HepG2 (cell line): ENCODE results near the gene ACAP3. TPM values are rescaled to one million over a fixed set of nuclear protein-coding genes. Genes with fewer than 3 reads are reported as not detected.

Experiments
- ATAC-seq: fragments of 200-7000 bp; cut with Tn5 transposase; 3 replicates; pipeline ENCODE4 v1.9.1; 2020; ENCODE audit warnings: mild to moderate bottlenecking, moderate library complexity
- BruUV-seq: library from RNA; stranded (reverse); fragments of 400-500 nt; replicated peaks from 2 replicates; lab custom pipeline; 2021; lab: Mats Ljungman, UMichigan
- CTCF ChIA-PET: fragments of 300-600 bp; formaldehyde crosslinking; extraction: SDS; loops from one replicate; lab custom pipeline; 2021; ENCODE audit warnings: low total read pairs, inconsistent platforms, low intra/inter-chr PET ratio; lab: Yijun Ruan, JAX
- POLR2A ChIA-PET: fragments of 350-600 bp; sonication (Branson Sonifier 250); formaldehyde crosslinking; loops from one replicate; lab custom pipeline; 2020; ENCODE audit warnings: antibody characterized with exemption, inconsistent platforms; lab: Yijun Ruan, JAX
- DNase-seq: peaks from one replicate; pipeline ENCODE4 v3.0.0-alpha.2; 2015; ENCODE audit warnings: low spot score
- FAIRE-seq: peaks from 3 replicates; lab custom pipeline; 2011; peaks lifted over from hg19 to GRCh38; lab: Jason Lieb, UNC
- H2AFZ ChIP-seq: one replicate; pipeline ENCODE4 v1.6.1; 2011; ENCODE audit warnings: low read length, inconsistent platforms
- H3K27ac ChIP-seq: fragments of 300-600 bp; 3 replicates; pipeline ENCODE4 v1.8.0; 2011; ENCODE audit warnings: mixed run types, mild to moderate bottlenecking, mixed read lengths, low read length, inconsistent platforms; ENCODE audit not compliant: insufficient read depth; ENCODE audit errors: extremely low read length
- H3K27me3 ChIP-seq, 2 experiments: fragments of 200-600 bp in 1 of 2; 2 replicates in 1 of 2; 3 replicates in 1 of 2; pipeline versions ENCODE4 v1.6.0 to v1.8.0; 2011; ENCODE audit warnings: low read length in 2 of 2, mild to moderate bottlenecking in 2 of 2, moderate library complexity in 2 of 2, inconsistent platforms in 1 of 2; ENCODE audit not compliant: insufficient read depth in 2 of 2, control insufficient read depth in 1 of 2
- H3K36me3 ChIP-seq, 2 experiments: fragments of 200-600 bp in 1 of 2; replicated peaks in 1 of 2; 2 replicates in 1 of 2; 3 replicates in 1 of 2; pipeline versions ENCODE4 v1.5.1 to v1.8.0; 2011; ENCODE audit warnings: low read length in 2 of 2, inconsistent platforms in 1 of 2; ENCODE audit not compliant: insufficient read depth in 2 of 2, control insufficient read depth in 1 of 2
- H3K4me1 ChIP-seq: 2 replicates; pipeline ENCODE4 v1.5.1; 2012; ENCODE audit warnings: low read length, inconsistent platforms; ENCODE audit not compliant: insufficient read depth
- H3K4me2 ChIP-seq: 2 replicates; pipeline ENCODE4 v1.6.0; 2011; ENCODE audit warnings: low read depth, low read length, inconsistent platforms
- H3K4me3 ChIP-seq, 3 experiments: fragments of 200-600 bp in 1 of 3; sonication (generic), shearing (Covaris generic) in 1 of 3; replicated peaks in 1 of 3; 2 replicates each; pipeline ENCODE4 v1.5.1; 2011 to 2016; ENCODE audit warnings: low read length in 3 of 3, inconsistent platforms in 2 of 3, low read depth in 2 of 3, mild to moderate bottlenecking in 2 of 3, control low read depth in 1 of 3, mixed read lengths in 1 of 3; ENCODE audit not compliant: insufficient read depth in 1 of 3
- H3K79me2 ChIP-seq: one replicate; pipeline ENCODE4 v1.6.1; 2011; ENCODE audit warnings: low read length, inconsistent platforms; ENCODE audit not compliant: insufficient read depth
- H3K9ac ChIP-seq: 2 replicates; pipeline ENCODE4 v1.6.0; 2011; ENCODE audit warnings: mild to moderate bottlenecking, low read depth, low read length, inconsistent platforms; ENCODE audit not compliant: insufficient read depth
- H3K9me3 ChIP-seq: 2 replicates; pipeline ENCODE4 v1.5.1; 2012; ENCODE audit warnings: mild to moderate bottlenecking, low read length
- H4K20me1 ChIP-seq: 2 replicates; pipeline ENCODE4 v1.6.0; 2011; ENCODE audit warnings: inconsistent platforms, mild to moderate bottlenecking, low read length, moderate library complexity; ENCODE audit not compliant: insufficient read depth
- HIVEP1 ChIP-seq: sonication (generic); formaldehyde crosslinking; IDR thresholded peaks from 2 replicates; pipeline ENCODE4 v1.4.0; 2020; ENCODE audit warnings: mild to moderate bottlenecking, missing genetic modification reagents
- IKZF1 ChIP-seq: fragments of 450-650 bp; IDR thresholded peaks from 2 replicates; pipeline ENCODE4 v1.7.1; 2016
- KAT7 ChIP-seq: IDR thresholded peaks from 2 replicates; pipeline ENCODE4 v1.6.1; 2018; ENCODE audit warnings: borderline replicate concordance, missing compliant biosample characterization
- KDM5A ChIP-seq: fragments of 200-600 bp; sonication (generic); IDR thresholded peaks from 2 replicates; pipeline ENCODE4 v1.7.0; 2018; ENCODE audit warnings: antibody characterized with exemption, mild to moderate bottlenecking, low read length, borderline replicate concordance
- NFE2L1 ChIP-seq: sonication (generic); formaldehyde crosslinking; IDR thresholded peaks from 2 replicates; pipeline ENCODE4 v1.4.0; 2020; ENCODE audit warnings: missing genetic modification reagents, mild to moderate bottlenecking, borderline replicate concordance
- RARG ChIP-seq: sonication (generic); formaldehyde crosslinking; IDR thresholded peaks from 2 replicates; pipeline ENCODE4 v1.4.0; 2020; ENCODE audit warnings: low read depth, mild to moderate bottlenecking, missing genetic modification reagents
- RBM39 ChIP-seq: fragments of 200-400 bp; formaldehyde crosslinking; IDR thresholded peaks from one replicate; pipeline ENCODE4 v1.6.1; 2018; ENCODE audit warnings: antibody characterized with exemption, mild to moderate bottlenecking, low read depth, low read length; ENCODE audit not compliant: poor library complexity, severe bottlenecking
- TAF1 ChIP-seq: sonication (generic); formaldehyde crosslinking; IDR thresholded peaks from 2 replicates; pipeline ENCODE4 v1.4.0; 2020; ENCODE audit warnings: missing genetic modification reagents
- ZBTB1 ChIP-seq: sonication (generic); formaldehyde crosslinking; IDR thresholded peaks from 2 replicates; pipeline ENCODE4 v1.4.0; 2020; ENCODE audit warnings: missing genetic modification reagents, borderline replicate concordance
- ZBTB21 ChIP-seq: sonication (generic); formaldehyde crosslinking; IDR thresholded peaks from 2 replicates; pipeline ENCODE4 v1.4.0; 2020; ENCODE audit warnings: missing genetic modification reagents
- ZBTB42 ChIP-seq: sonication (generic); formaldehyde crosslinking; IDR thresholded peaks from 2 replicates; pipeline ENCODE4 v1.5.0; 2020; ENCODE audit warnings: mild to moderate bottlenecking, missing genetic modification reagents
- ZNF383 ChIP-seq: sonication (generic); formaldehyde crosslinking; IDR thresholded peaks from 2 replicates; pipeline ENCODE4 v1.4.0; 2020; ENCODE audit warnings: missing genetic modification reagents, mild to moderate bottlenecking, borderline replicate concordance
- ZNF780A ChIP-seq: sonication (generic); formaldehyde crosslinking; IDR thresholded peaks from 2 replicates; pipeline ENCODE4 v1.8.0; 2022; ENCODE audit warnings: mild to moderate bottlenecking, missing genetic modification reagents, moderate library complexity
- ZNF83 ChIP-seq: sonication (generic); formaldehyde crosslinking; IDR thresholded peaks from 2 replicates; pipeline ENCODE4 v1.4.0; 2020; ENCODE audit warnings: missing genetic modification reagents, mild to moderate bottlenecking, borderline replicate concordance
- WGBS: methylation state at CpG from one replicate; pipeline ENCODE4 v1.1.6; 2017; ENCODE audit warnings: low lambda C conversion rate; 5-methylcytosine and 5-hydroxymethylcytosine counted together
- in situ Hi-C: cut with HindIII; loops from 2 replicates; pipeline ENCODE4 v1.10.0; 2017; ENCODE audit warnings: low pct_unique_long_range_greater_than_20kb; ENCODE audit not compliant: extremely low pct_ligation_motif_present
- intact Hi-C: fragments of 100-400 bp; cut with micrococcal nuclease; formaldehyde crosslinking; loops from one replicate; pipeline ENCODE4 v1.10.0; 2022; ENCODE audit not compliant: unreplicated experiment
- polyA plus RNA-seq, 8 experiments: library from polyadenylated mRNA; depleted of rRNA in 3 of 8; stranded (reverse) in 7 of 8; unstranded in 1 of 8; fragments of >200 nt; fragmentation: Illumina TruSeq in 4 of 8; extraction: Trizol in 4 of 8; gene quantifications; 2 replicates each; pipeline versions ENCODE4 v1.2.1 to v1.2.3, GENCODE V29; 2011 to 2016; ENCODE audit warnings: low read depth in 4 of 8, missing spikeins in 1 of 8, mixed read lengths in 1 of 8; ENCODE audit not compliant: insufficient read depth in 1 of 8
- total RNA-seq, 5 experiments: library from RNA; depleted of rRNA; stranded (reverse); fragments of >200 nt; fragmentation: Illumina TruSeq; extraction: Trizol; gene quantifications; 2 replicates each; pipeline ENCODE4 v1.2.3, GENCODE V29; 2016; ENCODE audit warnings: low read depth in 1 of 5
- TF ChIP-seq, protein P1 (sequence below): sonication (generic); formaldehyde crosslinking; IDR thresholded peaks from 2 replicates; pipeline ENCODE4 v1.4.0; 2020; ENCODE audit warnings: mild to moderate bottlenecking, missing genetic modification reagents
- TF ChIP-seq, protein P2 (sequence below): sonication (generic); formaldehyde crosslinking; IDR thresholded peaks from 2 replicates; pipeline ENCODE4 v1.5.0; 2020; ENCODE audit warnings: missing genetic modification reagents, mild to moderate bottlenecking, borderline replicate concordance
- TF ChIP-seq, protein P3 (sequence below): sonication (generic); formaldehyde crosslinking; conservative IDR thresholded peaks from 2 replicates; pipeline ENCODE4 v1.8.0; 2022; ENCODE audit warnings: low read depth, missing genetic modification reagents
- TF ChIP-seq, protein P4 (sequence below): sonication (generic); formaldehyde crosslinking; conservative IDR thresholded peaks from 2 replicates; pipeline ENCODE4 v1.4.0; 2020; ENCODE audit warnings: missing genetic modification reagents

Gene ACAP3
- total and polyA plus RNA-seq, 2 of the 13 experiments (the other 11 are each of a cell fraction or from before 2014, with no cell fraction given): 29.4 to 50.8 TPM

DNA sequence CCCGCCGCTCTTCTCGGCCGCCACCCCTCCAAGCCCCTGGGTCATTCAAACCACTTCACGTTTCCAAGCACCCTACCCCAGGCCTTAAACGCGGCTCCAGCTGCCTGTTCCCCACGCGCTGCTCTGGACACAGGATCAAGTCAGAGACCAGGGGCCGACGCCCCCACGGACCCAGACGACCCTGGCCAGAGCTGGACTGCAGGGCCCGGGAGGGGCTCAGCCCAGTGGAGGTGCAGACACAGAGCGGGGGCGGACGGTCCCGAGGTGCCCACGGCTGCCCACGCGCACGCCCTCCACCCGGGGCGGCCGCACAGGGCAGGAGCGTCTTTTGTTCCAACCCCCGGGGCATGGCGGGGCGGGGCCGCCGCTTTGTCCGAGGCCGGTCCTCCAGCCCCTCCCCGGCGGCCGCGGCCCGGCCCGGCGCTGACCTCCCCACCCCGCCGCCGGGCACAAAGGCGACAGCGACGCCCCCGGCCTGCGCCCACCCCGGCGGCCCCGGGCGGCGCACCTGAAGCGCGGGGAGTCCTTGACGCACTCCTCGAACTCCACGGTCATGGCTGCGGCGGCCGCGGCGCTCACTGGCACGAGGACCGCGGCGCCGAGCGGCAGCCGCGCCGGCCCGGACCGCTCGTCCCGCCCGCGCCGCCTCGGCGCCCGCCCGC, 338 bp downstream of the ACAP3 start:
- BruUV-seq: no TSS peak
- Histone ChIP-seq H2AFZ (no peak overlapping the region), H3K9me3 (no peaks in the 10 kb centered on the region), H3K4me1 (peaks cover 37% of the 10 kb centered on the region), H3K4me3 (peak overlapping the region; percentile 77 to 93 (median 91)), H3K4me2 (peak overlapping the region; percentile 98), H3K27ac (peak overlapping the region; percentile 79), H3K79me2 (peaks cover 15% of the 10 kb centered on the region), H3K27me3 (no peaks in the 10 kb centered on the region), H3K36me3 (peaks cover 4 to 15% of the 10 kb centered on the region in 2 experiments; a peak in 1 of 5 replicates), H3K9ac (peak overlapping the region; percentile 88), H4K20me1 (no peaks in the 10 kb centered on the region; the same call in 1 of the 2 replicates)
- intact Hi-C loops: no loop called here
- CTCF ChIA-PET: no interaction called here
- WGBS: 0% methylated on average over 5 of the region's 83 CpGs
- ATAC-seq: no peak
- POLR2A ChIA-PET: interaction anchor here (0.7 to 0.9 kb wide), 4 partner anchors 34 to 179 kb away, joined by 3 to 4 read pairs (median 3); partner anchors contain the start of gene UBE2J2
- no peak for FAIRE-seq
- DNase-seq: no peak
- in situ Hi-C loops: no loop called here
- TF ChIP-seq ZNF383 (CRISPR knock-in tag) (no peak; the same call in 1 of the 2 replicates), TAF1 (CRISPR knock-in tag) (0 out of 2 replicates have a peak, but pooled peaks have one; percentile 1), HIVEP1 (CRISPR knock-in tag) (0 out of 2 replicates have a peak, but pooled peaks have one; percentile 21), KAT7 (CRISPR knock-in tag) (no peak), RARG (CRISPR knock-in tag) (no peak), ZBTB21 (CRISPR knock-in tag) (no peak), ZNF83 (CRISPR knock-in tag) (no peak), IKZF1 (no peak), ZBTB42 (CRISPR knock-in tag) (0 out of 2 replicates have a peak, but pooled peaks have one; percentile 33), KDM5A (0 out of 2 replicates have a peak, but pooled peaks have one; percentile 7), ZBTB1 (CRISPR knock-in tag) (no peak), NFE2L1 (CRISPR knock-in tag) (0 out of 2 replicates have a peak, but pooled peaks have one; percentile 49), ZNF780A (CRISPR knock-in tag) (no peak), RBM39 (peak; percentile 68)
- TF ChIP-seq, protein P1, sequence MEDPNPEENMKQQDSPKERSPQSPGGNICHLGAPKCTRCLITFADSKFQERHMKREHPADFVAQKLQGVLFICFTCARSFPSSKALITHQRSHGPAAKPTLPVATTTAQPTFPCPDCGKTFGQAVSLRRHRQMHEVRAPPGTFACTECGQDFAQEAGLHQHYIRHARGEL (CRISPR knock-in tag): 0 out of 2 replicates have a peak, but pooled peaks have one; percentile 6
- TF ChIP-seq, protein P2, sequence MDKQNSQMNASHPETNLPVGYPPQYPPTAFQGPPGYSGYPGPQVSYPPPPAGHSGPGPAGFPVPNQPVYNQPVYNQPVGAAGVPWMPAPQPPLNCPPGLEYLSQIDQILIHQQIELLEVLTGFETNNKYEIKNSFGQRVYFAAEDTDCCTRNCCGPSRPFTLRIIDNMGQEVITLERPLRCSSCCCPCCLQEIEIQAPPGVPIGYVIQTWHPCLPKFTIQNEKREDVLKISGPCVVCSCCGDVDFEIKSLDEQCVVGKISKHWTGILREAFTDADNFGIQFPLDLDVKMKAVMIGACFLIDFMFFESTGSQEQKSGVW (CRISPR knock-in tag): no peak
- TF ChIP-seq, protein P3, sequence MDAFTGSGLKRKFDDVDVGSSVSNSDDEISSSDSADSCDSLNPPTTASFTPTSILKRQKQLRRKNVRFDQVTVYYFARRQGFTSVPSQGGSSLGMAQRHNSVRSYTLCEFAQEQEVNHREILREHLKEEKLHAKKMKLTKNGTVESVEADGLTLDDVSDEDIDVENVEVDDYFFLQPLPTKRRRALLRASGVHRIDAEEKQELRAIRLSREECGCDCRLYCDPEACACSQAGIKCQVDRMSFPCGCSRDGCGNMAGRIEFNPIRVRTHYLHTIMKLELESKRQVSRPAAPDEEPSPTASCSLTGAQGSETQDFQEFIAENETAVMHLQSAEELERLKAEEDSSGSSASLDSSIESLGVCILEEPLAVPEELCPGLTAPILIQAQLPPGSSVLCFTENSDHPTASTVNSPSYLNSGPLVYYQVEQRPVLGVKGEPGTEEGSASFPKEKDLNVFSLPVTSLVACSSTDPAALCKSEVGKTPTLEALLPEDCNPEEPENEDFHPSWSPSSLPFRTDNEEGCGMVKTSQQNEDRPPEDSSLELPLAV: 0 out of 2 replicates have a peak, but pooled peaks have one; percentile 5
- TF ChIP-seq, protein P4, sequence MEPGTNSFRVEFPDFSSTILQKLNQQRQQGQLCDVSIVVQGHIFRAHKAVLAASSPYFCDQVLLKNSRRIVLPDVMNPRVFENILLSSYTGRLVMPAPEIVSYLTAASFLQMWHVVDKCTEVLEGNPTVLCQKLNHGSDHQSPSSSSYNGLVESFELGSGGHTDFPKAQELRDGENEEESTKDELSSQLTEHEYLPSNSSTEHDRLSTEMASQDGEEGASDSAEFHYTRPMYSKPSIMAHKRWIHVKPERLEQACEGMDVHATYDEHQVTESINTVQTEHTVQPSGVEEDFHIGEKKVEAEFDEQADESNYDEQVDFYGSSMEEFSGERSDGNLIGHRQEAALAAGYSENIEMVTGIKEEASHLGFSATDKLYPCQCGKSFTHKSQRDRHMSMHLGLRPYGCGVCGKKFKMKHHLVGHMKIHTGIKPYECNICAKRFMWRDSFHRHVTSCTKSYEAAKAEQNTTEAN (CRISPR knock-in tag): 0 out of 2 replicates have a peak, but pooled peaks have one; percentile 8
